T-helper 17 cell (primary cell): ENCODE measurements around the gene SLC6A8. TPM values are rescaled to one million over a fixed set of nuclear protein-coding genes. Genes with fewer than 3 reads are reported as not detected.

Experiments used
- ATAC-seq: fragments of 150-1000 bp; cut with Tn5 transposase; 2 replicates; pipeline ENCODE4 v1.10.0; 2021; ENCODE audit warnings: mild to moderate bottlenecking, moderate library complexity
- DNase-seq, 3 donors: peaks; one replicate each; pipeline versions ENCODE4 v3.0.0 to v3.0.0-alpha.2; 2020 to 2021
- H3K9me3 ChIP-seq: one replicate; pipeline ENCODE4 v1.7.0; 2013; ENCODE audit warnings: low read length, mild to moderate bottlenecking; ENCODE audit not compliant: control insufficient read depth, poor library complexity, severe bottlenecking
- H3K27ac Mint-ChIP-seq: one replicate; pipeline ENCODE4 v1.8.0; 2022; ENCODE audit warnings: mild to moderate bottlenecking, moderate library complexity, mixed read lengths
- H3K27me3 Mint-ChIP-seq: one replicate; pipeline ENCODE4 v1.8.0; 2022; ENCODE audit warnings: mixed read lengths
- H3K36me3 Mint-ChIP-seq: one replicate; pipeline ENCODE4 v1.8.0; 2022; ENCODE audit warnings: low read depth, mixed read lengths
- H3K4me1 Mint-ChIP-seq: one replicate; pipeline ENCODE4 v1.8.0; 2022; ENCODE audit warnings: mild to moderate bottlenecking, mixed read lengths
- H3K4me3 Mint-ChIP-seq: one replicate; pipeline ENCODE4 v1.8.0; 2022; ENCODE audit warnings: mild to moderate bottlenecking, moderate library complexity, mixed read lengths
- total RNA-seq, 4 donors: library from RNA in 2 of 4; stranded (reverse) in 2 of 4; gene quantifications; one replicate each; pipeline ENCODE4 v1.2.3 and lab custom pipeline; 2022 to 2026

The SLC6A8 gene
- total RNA-seq, 2 donors from 2014 or later: 3.4 to 4.4 TPM

- no peak for DNase-seq
- Mint-ChIP-seq H3K27me3 (peaks cover 11% of the 10 kb centered on the region), H3K4me3 (peak overlapping the region; percentile 21), H3K4me1 (peaks cover 12% of the 10 kb centered on the region), H3K36me3 (no peaks in the 10 kb centered on the region), H3K27ac (no peak overlapping the region)
- H3K9me3 ChIP-seq: no peaks in the 10 kb centered on the region
- ATAC-seq: no peak
Observed at GRCh38 chrX:153644356-153645125, 43.2 kb upstream of the SLC6A8 start.

DNA sequence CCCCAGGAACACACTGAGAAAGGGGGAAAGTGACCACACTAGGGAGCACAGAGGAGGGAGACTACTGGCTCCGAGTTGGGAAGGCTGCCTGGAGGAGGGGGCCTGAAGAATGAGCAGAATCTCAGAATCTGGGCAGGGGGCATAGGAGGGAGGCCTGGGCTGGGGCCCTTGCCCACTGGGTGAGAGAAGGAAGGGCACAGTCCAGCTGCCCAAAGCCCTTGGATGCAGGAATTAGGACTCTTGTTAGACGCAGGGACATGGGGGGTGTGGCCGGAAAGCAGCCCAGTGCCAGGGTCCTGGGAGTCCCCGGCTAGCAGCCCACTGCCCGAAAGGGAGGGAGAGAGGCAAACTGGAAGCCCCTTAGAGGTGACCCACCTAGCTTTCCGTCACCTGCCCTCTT, 42.6 kb upstream of the SLC6A8 start:
- H3K9me3 ChIP-seq: no peaks in the 10 kb centered on the region
- Mint-ChIP-seq H3K27ac (no peak overlapping the region), H3K4me1 (peaks cover 12% of the 10 kb centered on the region), H3K4me3 (peak overlapping the region; percentile 21), H3K27me3 (peaks cover 11% of the 10 kb centered on the region), H3K36me3 (no peaks in the 10 kb centered on the region)
- DNase-seq: no peak
- no peak for ATAC-seq

GRCh38 chrX:153645921-153646488, 41.7 kb upstream of the SLC6A8 start:
- H3K27ac Mint-ChIP-seq: no peak overlapping the region
- no peak for ATAC-seq

GRCh38 chrX:153646620-153647373, 40.9 kb upstream of the SLC6A8 start, which contains the start of gene DUSP9:
Gene DUSP9, plus strand, starts transcription at chrX:153647203. Its CDS starts 751 bp downstream, at chrX:153647954.
- DNase-seq: no peak
- no peaks in the 10 kb centered on the region for H3K9me3 ChIP-seq
- H3K27me3 Mint-ChIP-seq: peaks cover under 1% of the 10 kb centered on the region
- H3K27ac Mint-ChIP-seq: no peak within 1 kb of the TSS
- H3K36me3 Mint-ChIP-seq: no peaks in the 10 kb centered on the region
- H3K4me1 Mint-ChIP-seq: peaks cover 5% of the 10 kb centered on the region
- H3K4me3 Mint-ChIP-seq: peak within 1 kb of the TSS; percentile 58
- no peak for ATAC-seq

More at GRCh38 chrX:153645921-153646488, 41.7 kb upstream of the SLC6A8 start:
- Mint-ChIP-seq H3K36me3 (no peaks in the 10 kb centered on the region), H3K27me3 (peaks cover 5% of the 10 kb centered on the region), H3K4me1 (peaks cover 11% of the 10 kb centered on the region), H3K4me3 (peak overlapping the region; percentile 58)
- no peak for DNase-seq
- no peaks in the 10 kb centered on the region for H3K9me3 ChIP-seq

DNA sequence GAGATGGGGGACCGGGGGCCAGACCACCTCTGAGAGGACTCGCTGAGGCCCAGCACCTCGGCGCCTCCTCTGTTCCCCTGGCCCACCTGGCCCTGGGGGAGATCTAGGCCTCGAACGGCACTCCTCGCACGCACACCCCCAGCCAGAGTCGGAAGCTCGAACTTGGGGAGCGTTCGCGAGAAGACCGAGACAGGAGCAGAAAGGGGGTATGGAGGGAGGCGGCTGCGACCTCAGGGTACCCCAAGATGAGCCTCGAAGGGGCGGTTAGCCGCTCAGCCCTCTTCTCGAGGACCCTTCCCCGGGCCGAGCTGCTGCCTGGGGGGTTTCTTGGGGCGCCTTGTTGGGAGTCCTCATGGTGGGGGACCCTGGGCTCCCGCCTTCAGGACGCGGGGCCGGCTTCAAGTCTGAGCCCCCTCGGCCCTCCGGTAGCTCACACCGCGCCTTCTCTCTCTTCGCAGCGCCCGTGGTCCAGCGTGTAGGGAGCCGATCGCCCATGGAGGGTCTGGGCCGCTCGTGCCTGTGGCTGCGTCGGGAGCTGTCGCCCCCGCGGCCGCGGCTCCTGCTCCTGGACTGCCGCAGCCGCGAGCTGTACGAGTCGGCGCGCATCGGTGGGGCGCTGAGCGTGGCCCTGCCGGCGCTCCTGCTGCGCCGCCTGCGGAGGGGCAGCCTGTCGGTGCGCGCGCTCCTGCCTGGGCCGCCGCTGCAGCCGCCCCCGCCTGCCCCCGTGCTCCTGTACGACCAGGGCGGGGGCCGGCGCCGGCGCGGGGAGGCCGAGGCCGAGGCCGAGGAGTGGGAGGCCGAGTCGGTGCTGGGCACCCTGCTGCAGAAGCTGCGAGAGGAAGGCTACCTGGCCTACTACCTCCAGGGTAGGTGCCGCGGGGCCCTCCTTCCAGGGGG, 40.0 kb upstream of the SLC6A8 start:
- Mint-ChIP-seq H3K4me3 (peak overlapping the region; percentile 52), H3K36me3 (no peaks in the 10 kb centered on the region), H3K27ac (no peak overlapping the region), H3K27me3 (no peaks in the 10 kb centered on the region), H3K4me1 (peaks cover 4% of the 10 kb centered on the region)
- DNase-seq (no peak), ATAC-seq (peak; percentile 29)
- no peaks in the 10 kb centered on the region for H3K9me3 ChIP-seq

- no peak for ATAC-seq
- H3K27me3 Mint-ChIP-seq: no peaks in the 10 kb centered on the region
- H3K9me3 ChIP-seq: no peaks in the 10 kb centered on the region
- no peaks in the 10 kb centered on the region for H3K36me3 Mint-ChIP-seq
- peaks cover 2% of the 10 kb centered on the region for H3K4me1 Mint-ChIP-seq
- H3K4me3 Mint-ChIP-seq: no peak overlapping the region
- no peak overlapping the region for H3K27ac Mint-ChIP-seq
- no peak for DNase-seq
Observed at GRCh38 chrX:153648358-153649177, 39.2 kb upstream of the SLC6A8 start.

- Mint-ChIP-seq H3K4me1 (no peaks in the 10 kb centered on the region), H3K27me3 (no peaks in the 10 kb centered on the region), H3K27ac (no peak overlapping the region), H3K4me3 (no peak overlapping the region), H3K36me3 (no peaks in the 10 kb centered on the region)
- ATAC-seq (peak; percentile 78), DNase-seq (peak in 1 of 3 donors; percentile 22)
- H3K9me3 ChIP-seq: no peaks in the 10 kb centered on the region
Observed at GRCh38 chrX:153649178-153649914, 38.4 kb upstream of the SLC6A8 start.

GRCh38 chrX:153649915-153650782, 37.6 kb upstream of the SLC6A8 start:
- no peak overlapping the region for H3K4me3 Mint-ChIP-seq
- H3K27me3 Mint-ChIP-seq: no peaks in the 10 kb centered on the region
- DNase-seq: no peak
- no peaks in the 10 kb centered on the region for H3K36me3 Mint-ChIP-seq
- no peaks in the 10 kb centered on the region for H3K4me1 Mint-ChIP-seq
- H3K9me3 ChIP-seq: no peaks in the 10 kb centered on the region
- H3K27ac Mint-ChIP-seq: no peak overlapping the region
- ATAC-seq: no peak

- H3K9me3 ChIP-seq: no peaks in the 10 kb centered on the region
- Mint-ChIP-seq H3K36me3 (no peaks in the 10 kb centered on the region), H3K27me3 (no peaks in the 10 kb centered on the region), H3K4me1 (no peaks in the 10 kb centered on the region), H3K27ac (no peak overlapping the region), H3K4me3 (no peak overlapping the region)
- DNase-seq (no peak), ATAC-seq (no peak)
Observed at GRCh38 chrX:153650959-153651358, 36.8 kb upstream of the SLC6A8 start.

GRCh38 chrX:153651540-153652079, 36.1 kb upstream of the SLC6A8 start:
- no peak for ATAC-seq
- no peaks in the 10 kb centered on the region for H3K9me3 ChIP-seq
- H3K4me3 Mint-ChIP-seq: no peak overlapping the region
- no peaks in the 10 kb centered on the region for H3K27me3 Mint-ChIP-seq
- no peaks in the 10 kb centered on the region for H3K4me1 Mint-ChIP-seq
- H3K36me3 Mint-ChIP-seq: no peaks in the 10 kb centered on the region
- H3K27ac Mint-ChIP-seq: no peak overlapping the region
- no peak for DNase-seq

DNA sequence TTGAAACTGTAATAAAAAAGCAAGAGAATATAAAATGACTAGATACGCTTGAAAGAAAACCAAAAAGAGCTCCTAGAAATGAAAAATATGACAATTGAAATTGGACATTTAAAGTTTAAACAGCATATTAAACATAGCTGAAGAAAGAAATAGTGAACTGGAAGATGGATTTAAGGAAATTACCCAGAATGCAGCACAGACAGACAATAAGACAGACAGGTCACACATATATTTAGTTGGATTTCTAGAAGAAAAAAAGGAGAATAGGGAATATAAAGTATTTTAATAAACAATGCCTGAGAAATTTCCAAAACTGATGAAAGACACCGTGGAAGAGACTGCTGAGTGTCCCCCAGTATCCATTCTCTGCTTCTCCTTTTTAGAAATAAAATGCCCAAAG, 34.2 kb upstream of the SLC6A8 start:
- DNase-seq (no peak), ATAC-seq (no peak)
- Mint-ChIP-seq H3K27me3 (no peaks in the 10 kb centered on the region), H3K36me3 (no peaks in the 10 kb centered on the region), H3K27ac (no peak overlapping the region), H3K4me3 (no peak overlapping the region), H3K4me1 (no peaks in the 10 kb centered on the region)
- H3K9me3 ChIP-seq: no peaks in the 10 kb centered on the region
